Osteoblast (primary cell): ENCODE results near the gene WDFY4. TPM values are rescaled to one million over a fixed set of nuclear protein-coding genes. Genes with fewer than 3 reads are reported as not detected.

ENCODE experiments used
- DNase-seq: peaks from one replicate; pipeline ENCODE4 v3.0.0; 2011; ENCODE audit warnings: low spot score, mixed read lengths; ENCODE audit not compliant: insufficient read length; ENCODE audit errors: missing footprints
- H2AFZ ChIP-seq: 2 replicates; pipeline ENCODE4 v1.6.0; 2011; ENCODE audit warnings: mild to moderate bottlenecking, low read length
- H3K27ac ChIP-seq: 2 replicates; pipeline ENCODE4 v1.5.1; 2011; ENCODE audit warnings: mild to moderate bottlenecking, low read depth, low read length, moderate library complexity
- H3K27me3 ChIP-seq: 2 replicates; pipeline ENCODE4 v1.6.0; 2012; ENCODE audit warnings: mild to moderate bottlenecking, control low read depth, inconsistent platforms, low read length, moderate library complexity; ENCODE audit not compliant: insufficient read depth
- H3K36me3 ChIP-seq: 2 replicates; pipeline ENCODE4 v1.5.1; 2011; ENCODE audit warnings: mild to moderate bottlenecking, low read length, control low read depth, moderate library complexity; ENCODE audit not compliant: insufficient read depth
- H3K4me1 ChIP-seq: 2 replicates; pipeline ENCODE4 v1.5.1; 2011; ENCODE audit warnings: mild to moderate bottlenecking, low read length, control low read depth, moderate library complexity; ENCODE audit not compliant: insufficient read depth
- H3K4me2 ChIP-seq: 2 replicates; pipeline ENCODE4 v1.6.0; 2011; ENCODE audit warnings: mild to moderate bottlenecking, low read length; ENCODE audit not compliant: insufficient read depth
- H3K4me3 ChIP-seq: fragments of 200-600 bp; sonication (generic); 3 replicates; pipeline ENCODE4 v1.5.1; 2012; ENCODE audit warnings: mild to moderate bottlenecking, low read length, inconsistent platforms; ENCODE audit not compliant: insufficient read depth
- H3K79me2 ChIP-seq: 2 replicates; pipeline ENCODE4 v1.6.0; 2012; ENCODE audit warnings: mild to moderate bottlenecking, low read length, control low read depth, inconsistent platforms; ENCODE audit not compliant: insufficient read depth
- H3K9me3 ChIP-seq: 2 replicates; pipeline ENCODE4 v1.5.1; 2011; ENCODE audit warnings: low read depth, low read length, control low read depth
- H4K20me1 ChIP-seq: 2 replicates; pipeline ENCODE4 v1.6.0; 2012; ENCODE audit warnings: mild to moderate bottlenecking, low read length, control low read depth; ENCODE audit not compliant: insufficient read depth
- CTCF ChIP-seq: IDR thresholded peaks from 2 replicates; pipeline ENCODE4 v1.5.1; 2011; ENCODE audit warnings: mild to moderate bottlenecking, low read depth, low read length, moderate library complexity; ENCODE audit errors: extremely low read depth
- total RNA-seq: library from RNA; depleted of rRNA; stranded (reverse); fragments of >200 nt; gene quantifications from 2 replicates; pipeline ENCODE4 v1.2.3, GENCODE V29; 2012

Gene WDFY4
- total RNA-seq, 1 donor, result 0.36 TPM

GRCh38 chr10:48760983-48761382 lies 76.3 kb downstream of the WDFY4 start:
- Histone ChIP-seq H2AFZ (no peak overlapping the region), H4K20me1 (no peaks in the 10 kb centered on the region), H3K4me1 (no peaks in the 10 kb centered on the region), H3K27ac (no peak overlapping the region), H3K9me3 (no peaks in the 10 kb centered on the region), H3K4me3 (no peak overlapping the region), H3K27me3 (peaks cover 17% of the 10 kb centered on the region), H3K4me2 (no peak overlapping the region), H3K79me2 (no peaks in the 10 kb centered on the region), H3K36me3 (no peaks in the 10 kb centered on the region)
- no peak for TF ChIP-seq CTCF
- DNase-seq, result no peak

GRCh38 chr10:48762064-48763042 lies 77.7 kb downstream of the WDFY4 start:
- no peaks in the 10 kb centered on the region for H3K36me3 ChIP-seq
- H3K27ac ChIP-seq, result no peak overlapping the region
- peaks cover 11% of the 10 kb centered on the region for H3K27me3 ChIP-seq
- H3K4me3 ChIP-seq, result no peak overlapping the region
- no peak overlapping the region for H3K4me2 ChIP-seq
- TF ChIP-seq CTCF, result no peak
- H2AFZ ChIP-seq, result no peak overlapping the region
- no peaks in the 10 kb centered on the region for H3K79me2 ChIP-seq
- H3K9me3 ChIP-seq, result no peaks in the 10 kb centered on the region
- H3K4me1 ChIP-seq, result no peaks in the 10 kb centered on the region
- H4K20me1 ChIP-seq, result no peaks in the 10 kb centered on the region
- DNase-seq, result no peak

- H4K20me1 ChIP-seq, result no peaks in the 10 kb centered on the region
- H3K27me3 ChIP-seq, result peaks cover 10% of the 10 kb centered on the region
- H3K4me2 ChIP-seq, result no peak overlapping the region
- no peak overlapping the region for H3K4me3 ChIP-seq
- no peaks in the 10 kb centered on the region for H3K9me3 ChIP-seq
- no peaks in the 10 kb centered on the region for H3K79me2 ChIP-seq
- no peaks in the 10 kb centered on the region for H3K4me1 ChIP-seq
- no peak overlapping the region for H3K27ac ChIP-seq
- no peak overlapping the region for H2AFZ ChIP-seq
- TF ChIP-seq CTCF, result no peak
- no peaks in the 10 kb centered on the region for H3K36me3 ChIP-seq
- DNase-seq, result no peak
These were observed 78.8 kb downstream of the WDFY4 start for GRCh38 chr10:48763403-48763965.

GRCh38 chr10:48764486-48764885 lies 79.8 kb downstream of the WDFY4 start:
- Histone ChIP-seq H3K79me2 (no peaks in the 10 kb centered on the region), H3K9me3 (no peaks in the 10 kb centered on the region), H3K27me3 (peaks cover 10% of the 10 kb centered on the region), H3K36me3 (no peaks in the 10 kb centered on the region), H4K20me1 (no peaks in the 10 kb centered on the region), H2AFZ (no peak overlapping the region), H3K4me2 (no peak overlapping the region), H3K4me3 (no peak overlapping the region), H3K4me1 (no peaks in the 10 kb centered on the region), H3K27ac (no peak overlapping the region)
- no peak for DNase-seq
- no peak for TF ChIP-seq CTCF
